IPS-20b (cell line): Measurements from ENCODE around the gene AGO3.

Experiments
- H3K27ac ChIP-seq: one replicate; pipeline ENCODE4 v1.5.1; 2013; ENCODE audit warnings: low read length
- H3K27me3 ChIP-seq: 2 replicates; pipeline ENCODE4 v1.6.1; 2013; ENCODE audit warnings: mild to moderate bottlenecking, low read length, inconsistent platforms; ENCODE audit not compliant: insufficient read depth
- H3K36me3 ChIP-seq: 2 replicates; pipeline ENCODE4 v1.6.1; 2013; ENCODE audit warnings: low read depth, mild to moderate bottlenecking, inconsistent platforms, low read length, moderate library complexity; ENCODE audit not compliant: insufficient read depth
- H3K4me1 ChIP-seq: 2 replicates; pipeline ENCODE4 v1.6.1; 2013; ENCODE audit warnings: mild to moderate bottlenecking, control low read depth, inconsistent platforms, low read length, moderate library complexity; ENCODE audit not compliant: insufficient read depth
- H3K4me3 ChIP-seq: 2 replicates; pipeline ENCODE4 v1.5.1; 2013; ENCODE audit warnings: mild to moderate bottlenecking, low read length, inconsistent platforms
- H3K9ac ChIP-seq: 2 replicates; pipeline ENCODE4 v1.6.1; 2013; ENCODE audit warnings: low read depth, mild to moderate bottlenecking, inconsistent platforms, low read length, moderate library complexity
- H3K9me3 ChIP-seq: 2 replicates; pipeline ENCODE4 v1.6.1; 2013; ENCODE audit warnings: mild to moderate bottlenecking, low read depth, low read length, inconsistent platforms; ENCODE audit not compliant: insufficient read depth

The AGO3 gene

GRCh38 chr1:36106269-36106668 lies 175.4 kb downstream of the AGO3 start:
- Histone ChIP-seq H3K4me1 (no peaks in the 10 kb centered on the region), H3K9ac (no peak overlapping the region), H3K4me3 (no peak overlapping the region), H3K36me3 (no peaks in the 10 kb centered on the region), H3K27me3 (no peaks in the 10 kb centered on the region), H3K27ac (no peak overlapping the region), H3K9me3 (no peaks in the 10 kb centered on the region)

- no peaks in the 10 kb centered on the region for H3K4me1 ChIP-seq
- no peaks in the 10 kb centered on the region for H3K36me3 ChIP-seq
- H3K27ac ChIP-seq, result no peak overlapping the region
- H3K27me3 ChIP-seq, result no peaks in the 10 kb centered on the region
- no peak overlapping the region for H3K4me3 ChIP-seq
- no peak overlapping the region for H3K9ac ChIP-seq
- no peaks in the 10 kb centered on the region for H3K9me3 ChIP-seq
These were observed 176.5 kb downstream of the AGO3 start for GRCh38 chr1:36107394-36107793.

DNA sequence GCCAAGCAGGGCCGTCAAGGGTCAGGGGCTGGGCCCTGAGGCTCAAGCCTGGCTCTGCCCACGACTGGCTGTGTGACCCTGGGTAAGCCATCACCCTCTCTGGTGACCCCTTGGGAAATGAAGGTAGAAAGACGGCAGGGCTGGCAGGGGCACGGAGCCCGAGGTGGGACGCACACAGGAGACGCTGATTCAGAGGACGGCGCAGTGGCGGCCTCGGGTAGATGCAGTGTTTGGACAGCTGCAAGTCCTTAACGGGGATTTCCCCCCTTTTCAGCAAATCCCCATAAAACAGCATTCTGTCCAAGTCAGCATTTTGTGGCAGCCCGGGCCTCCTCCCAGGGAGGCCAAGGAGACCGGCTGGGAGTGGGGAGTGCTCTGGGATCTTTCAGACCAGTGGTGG lies 177.4 kb downstream of the AGO3 start:
- H3K4me3 ChIP-seq, result no peak overlapping the region
- no peaks in the 10 kb centered on the region for H3K27me3 ChIP-seq
- no peak overlapping the region for H3K9ac ChIP-seq
- no peaks in the 10 kb centered on the region for H3K9me3 ChIP-seq
- H3K4me1 ChIP-seq, result no peaks in the 10 kb centered on the region
- no peak overlapping the region for H3K27ac ChIP-seq
- H3K36me3 ChIP-seq, result no peaks in the 10 kb centered on the region

GRCh38 chr1:36109041-36109679 lies 178.3 kb downstream of the AGO3 start:
- Histone ChIP-seq H3K4me1 (no peaks in the 10 kb centered on the region), H3K9me3 (no peaks in the 10 kb centered on the region), H3K36me3 (no peaks in the 10 kb centered on the region), H3K4me3 (no peak overlapping the region), H3K27me3 (no peaks in the 10 kb centered on the region), H3K9ac (no peak overlapping the region), H3K27ac (no peak overlapping the region)

- Histone ChIP-seq H3K27ac (no peak overlapping the region), H3K4me1 (no peaks in the 10 kb centered on the region), H3K27me3 (no peaks in the 10 kb centered on the region), H3K9ac (no peak overlapping the region), H3K4me3 (no peak overlapping the region), H3K36me3 (no peaks in the 10 kb centered on the region), H3K9me3 (no peaks in the 10 kb centered on the region)
These were observed 180.2 kb downstream of the AGO3 start for GRCh38 chr1:36111151-36111550.

DNA sequence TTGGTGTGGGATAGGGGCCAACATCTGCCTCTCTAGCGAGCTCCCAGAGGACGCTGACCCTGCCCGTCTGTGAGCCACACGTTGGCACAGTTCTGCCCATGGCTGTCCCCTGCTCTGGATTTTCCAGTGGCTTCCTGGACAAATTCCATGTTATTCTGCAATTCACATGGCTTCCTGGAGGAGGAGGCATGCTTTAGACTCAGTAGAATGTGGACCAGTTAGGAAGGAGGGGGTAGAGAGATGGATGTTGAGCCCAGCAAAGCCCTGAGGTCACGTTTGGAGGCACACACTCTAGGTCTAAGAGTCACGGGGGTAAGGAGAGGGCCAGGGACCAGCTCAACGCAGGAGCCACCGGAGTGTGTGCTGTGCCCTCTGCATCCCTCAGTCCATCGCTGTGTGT lies 181.9 kb downstream of the AGO3 start:
- Histone ChIP-seq H3K4me1 (no peaks in the 10 kb centered on the region; the same call in 1 of the 2 replicates), H3K9me3 (no peaks in the 10 kb centered on the region), H3K36me3 (no peaks in the 10 kb centered on the region), H3K4me3 (no peak overlapping the region), H3K27ac (no peak overlapping the region), H3K9ac (no peak overlapping the region), H3K27me3 (no peaks in the 10 kb centered on the region)

GRCh38 chr1:36114371-36114770 lies 183.5 kb downstream of the AGO3 start:
- H3K4me1 ChIP-seq, result peaks cover 10% of the 10 kb centered on the region; the same call in 1 of the 2 replicates
- no peak overlapping the region for H3K4me3 ChIP-seq
- no peaks in the 10 kb centered on the region for H3K9me3 ChIP-seq
- no peaks in the 10 kb centered on the region for H3K27me3 ChIP-seq
- no peak overlapping the region for H3K9ac ChIP-seq
- H3K36me3 ChIP-seq, result no peaks in the 10 kb centered on the region
- H3K27ac ChIP-seq, result no peak overlapping the region

DNA sequence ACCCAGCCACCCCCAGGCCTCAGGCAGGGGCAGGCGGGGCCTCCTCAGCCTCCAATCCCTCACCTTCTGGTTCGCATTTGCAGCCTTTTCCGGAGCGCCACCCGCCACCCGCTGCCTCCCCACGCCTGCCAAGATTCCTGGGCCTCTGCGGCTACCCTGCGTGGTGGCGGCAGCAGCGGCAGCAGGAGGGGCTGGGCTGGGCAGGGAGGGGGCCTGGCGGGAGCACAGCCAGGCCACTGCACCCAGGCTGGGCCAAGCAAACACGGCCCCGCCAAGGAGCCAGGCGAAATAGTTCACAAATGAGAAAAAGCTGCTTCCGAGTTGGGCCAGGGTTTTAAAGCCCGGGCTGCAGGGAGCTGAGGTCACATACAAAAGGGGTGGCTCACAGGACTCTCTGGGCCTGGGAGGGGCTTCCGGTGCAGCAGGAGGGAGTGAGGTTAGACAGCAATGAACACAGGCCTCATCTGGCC lies 184.3 kb downstream of the AGO3 start:
- no peaks in the 10 kb centered on the region for H3K9me3 ChIP-seq
- H3K36me3 ChIP-seq, result no peaks in the 10 kb centered on the region
- H3K27me3 ChIP-seq, result no peaks in the 10 kb centered on the region
- peaks cover 10% of the 10 kb centered on the region; the same call in 1 of the 2 replicates for H3K4me1 ChIP-seq
- H3K9ac ChIP-seq, result no peak overlapping the region
- no peak overlapping the region for H3K27ac ChIP-seq
- no peak overlapping the region for H3K4me3 ChIP-seq

GRCh38 chr1:36115931-36116330 lies 185.0 kb downstream of the AGO3 start:
- Histone ChIP-seq H3K27me3 (no peaks in the 10 kb centered on the region), H3K27ac (no peak overlapping the region), H3K36me3 (no peaks in the 10 kb centered on the region), H3K4me3 (no peak overlapping the region), H3K4me1 (peaks cover 10% of the 10 kb centered on the region; the same call in 1 of the 2 replicates), H3K9me3 (no peaks in the 10 kb centered on the region), H3K9ac (no peak overlapping the region)

DNA sequence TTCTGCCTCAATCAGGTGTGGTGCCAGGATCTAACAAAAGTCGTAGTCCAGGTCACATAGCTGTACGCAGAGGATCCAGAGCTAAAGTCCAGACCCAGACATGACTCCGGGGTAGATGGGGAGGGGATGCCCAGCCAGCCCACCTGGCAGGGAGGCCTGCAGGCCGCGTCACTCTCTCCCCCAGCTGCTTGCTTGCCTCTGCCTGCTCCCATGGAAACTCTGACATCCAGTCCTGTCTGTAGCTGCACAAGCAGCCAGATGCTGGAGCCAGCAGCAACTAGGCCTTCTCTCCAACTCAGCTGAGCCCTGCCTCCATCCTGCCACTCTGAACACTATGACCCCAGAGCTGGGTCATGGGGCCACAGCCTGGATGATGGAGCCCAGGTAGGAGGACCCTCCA lies 186.0 kb downstream of the AGO3 start:
- Histone ChIP-seq H3K4me1 (peaks cover 10% of the 10 kb centered on the region; the same call in 1 of the 2 replicates), H3K27me3 (peaks cover 2% of the 10 kb centered on the region; the same call in 1 of the 2 replicates), H3K4me3 (no peak overlapping the region), H3K9ac (no peak overlapping the region), H3K36me3 (no peaks in the 10 kb centered on the region), H3K27ac (no peak overlapping the region), H3K9me3 (no peaks in the 10 kb centered on the region)

DNA sequence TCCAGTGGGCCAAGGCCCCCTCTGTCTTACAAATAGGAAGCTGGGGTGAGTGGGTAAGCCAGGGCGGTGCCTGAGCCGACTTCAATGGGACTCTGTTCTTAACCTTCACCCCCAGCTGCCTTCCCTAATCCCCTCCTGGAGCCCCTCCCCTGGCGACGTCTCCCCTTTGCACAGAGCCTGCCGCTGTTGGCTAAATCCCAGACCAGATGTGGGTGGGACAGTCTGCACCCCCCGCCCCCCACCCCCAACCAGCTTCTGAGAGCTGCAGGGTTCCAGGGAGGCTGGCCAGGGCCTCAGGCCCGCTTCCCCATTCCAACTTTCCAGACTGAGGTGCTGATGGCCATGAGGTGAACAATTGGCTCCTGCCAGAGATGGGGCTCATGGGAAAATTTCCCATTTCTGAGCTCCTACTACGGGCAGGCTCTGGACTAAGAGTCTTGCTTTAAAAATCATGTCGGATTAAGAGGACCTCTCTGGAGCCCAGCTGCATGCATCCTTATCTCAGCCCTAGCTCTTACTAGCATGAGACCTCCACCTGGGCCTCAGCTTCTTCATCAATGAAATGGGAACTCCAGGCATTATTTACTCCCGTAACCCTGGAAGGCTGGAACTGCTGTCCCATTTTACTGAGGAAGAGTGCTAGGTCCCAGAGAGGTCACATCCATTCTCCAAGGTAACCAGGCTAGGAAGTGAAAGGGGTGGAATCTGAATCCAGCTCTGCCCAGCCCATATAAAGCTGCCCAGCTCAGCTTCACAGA lies 187.7 kb downstream of the AGO3 start:
- Histone ChIP-seq H3K9ac (no peak overlapping the region), H3K4me3 (no peak overlapping the region), H3K9me3 (no peaks in the 10 kb centered on the region), H3K36me3 (no peaks in the 10 kb centered on the region), H3K27me3 (peaks cover 19% of the 10 kb centered on the region), H3K27ac (no peak overlapping the region), H3K4me1 (peaks cover 10% of the 10 kb centered on the region; the same call in 1 of the 2 replicates)

DNA sequence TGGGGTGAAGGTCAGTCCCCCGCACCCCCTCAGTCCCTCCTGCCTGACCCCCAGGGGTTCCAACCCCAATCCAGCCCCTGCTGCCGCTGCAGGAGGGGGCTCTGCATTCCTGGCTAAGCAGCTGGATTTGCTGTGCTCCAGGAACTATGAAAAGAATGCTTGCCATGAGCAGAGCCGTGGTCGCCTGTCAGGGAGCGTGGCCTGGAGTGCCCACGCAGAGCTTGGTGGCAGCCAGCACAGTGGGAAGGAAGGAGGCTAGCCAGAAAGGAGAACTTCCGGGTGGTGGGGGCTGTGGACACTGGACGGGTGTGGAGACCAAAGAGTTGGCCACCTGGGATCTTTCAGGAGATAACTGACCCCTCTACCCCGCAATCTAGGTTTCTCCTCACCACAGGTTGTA lies 188.6 kb downstream of the AGO3 start:
- Histone ChIP-seq H3K9ac (no peak overlapping the region), H3K27ac (no peak overlapping the region), H3K4me1 (peaks cover 10% of the 10 kb centered on the region; the same call in 1 of the 2 replicates), H3K9me3 (no peaks in the 10 kb centered on the region), H3K36me3 (no peaks in the 10 kb centered on the region), H3K4me3 (no peak overlapping the region), H3K27me3 (peaks cover 27% of the 10 kb centered on the region)
